Activated effector memory CD4-positive, alpha-beta T cell treated with Interleukin-2 at 50 U/mL for 16 hours (primary cell): ENCODE results near the gene SRGAP1.
"Not testable (repeated sequence)": the region's sequence is repeated elsewhere in the genome, so short reads cannot be mapped to it uniquely, and the experiment has no call there.

Experiments used
- DNase-seq: peaks from one replicate; pipeline ENCODE4 v3.0.0-alpha.2; 2020

Gene SRGAP1

DNA sequence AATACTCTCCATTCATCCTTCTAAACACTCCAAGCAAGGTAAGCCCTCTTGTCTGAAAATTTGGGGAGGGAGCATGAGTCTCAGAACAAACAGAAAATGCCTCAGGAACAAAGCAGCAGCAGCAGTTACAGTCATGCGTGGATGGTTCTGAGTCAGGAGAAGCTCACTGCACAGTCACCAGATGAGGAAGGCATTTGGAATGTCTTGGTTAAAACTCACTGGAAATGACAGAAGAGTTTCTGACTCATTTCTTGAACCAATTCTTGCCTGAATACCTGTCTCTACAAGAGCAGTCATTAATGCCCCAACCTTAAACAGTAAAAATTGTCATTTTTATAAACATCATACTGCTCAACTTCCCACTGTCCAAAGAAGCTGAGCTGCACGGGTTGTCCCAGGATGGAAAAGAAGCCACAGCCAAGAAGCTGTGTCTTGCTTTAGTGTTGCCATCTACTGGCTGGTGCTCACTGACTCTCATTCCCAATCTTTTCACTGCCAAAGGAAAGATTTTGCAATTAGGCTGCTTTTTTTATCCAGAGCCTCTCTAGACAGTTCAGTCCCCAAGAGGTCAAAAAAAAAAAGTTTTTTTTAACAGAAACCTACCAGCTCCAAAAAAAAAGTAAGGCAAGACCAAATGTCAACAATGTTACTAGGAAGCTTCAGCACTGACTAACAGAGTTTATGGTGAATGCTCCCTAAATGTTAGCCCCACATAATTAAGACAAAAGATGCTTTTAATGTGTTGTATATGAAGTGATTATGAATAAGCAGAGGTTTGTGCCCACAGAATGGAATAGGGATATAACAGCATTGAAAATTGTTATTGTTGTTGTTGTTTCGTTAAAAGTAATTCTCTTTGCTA, 337.2 kb downstream of the SRGAP1 start:
- no peak for DNase-seq

DNA sequence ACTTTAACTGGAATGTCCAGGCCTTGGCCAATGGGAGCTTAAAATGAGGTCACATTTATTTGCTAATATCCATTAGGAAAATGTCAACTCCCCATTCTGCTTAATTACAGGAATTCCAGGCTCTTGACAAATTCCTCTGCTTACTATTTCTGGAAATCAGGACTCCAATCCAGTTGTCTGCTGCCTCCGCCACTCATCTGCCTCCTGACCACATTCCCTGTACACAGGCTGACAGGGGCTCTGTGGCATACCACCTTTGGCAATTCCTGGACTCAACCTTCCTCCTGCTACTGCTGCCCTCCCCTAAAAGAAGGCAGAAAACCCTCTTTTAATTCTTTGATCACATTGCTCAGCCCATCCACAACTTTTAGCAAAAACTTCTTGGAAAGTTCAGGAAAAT, 339.7 kb downstream of the SRGAP1 start:
- no peak for DNase-seq

DNA sequence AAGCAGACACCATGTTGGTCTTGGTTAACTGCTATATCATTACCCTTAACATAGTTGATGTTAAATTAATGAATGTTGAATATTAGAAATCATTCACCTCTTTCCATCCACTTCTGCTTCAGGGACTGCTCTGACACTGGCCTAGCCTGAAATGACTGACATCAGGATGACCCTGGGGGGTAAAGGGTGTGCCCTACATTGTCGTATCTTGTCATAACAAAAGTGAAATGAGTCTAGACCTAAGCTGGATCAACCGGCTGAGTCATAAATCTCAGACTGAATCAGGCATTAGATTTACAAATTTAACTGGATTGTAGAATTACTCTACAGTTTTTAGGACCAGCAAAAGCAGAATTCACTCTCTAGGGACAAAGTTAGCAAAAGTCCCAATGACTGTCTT, 342.3 kb downstream of the SRGAP1 start:
- DNase-seq: no peak

DNA sequence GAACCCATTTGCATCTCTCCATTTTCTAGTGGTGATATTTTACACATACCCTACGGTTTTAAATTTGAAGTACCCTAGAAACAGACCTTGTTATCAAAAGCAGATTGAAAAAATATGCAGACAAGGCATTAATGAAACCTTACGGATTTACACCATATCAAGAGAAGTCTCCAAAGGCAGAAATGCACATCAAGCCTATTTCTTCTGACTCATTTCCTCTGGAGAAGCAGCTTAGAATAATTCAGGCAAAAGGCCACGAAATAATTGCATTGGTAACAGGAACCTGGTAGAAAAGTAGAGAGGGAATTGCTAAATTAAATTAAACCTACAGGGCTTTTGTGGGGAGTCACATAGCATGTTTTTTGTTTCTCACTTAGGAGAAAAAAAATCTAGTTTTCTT, 342.9 kb downstream of the SRGAP1 start:
- DNase-seq: no peak

DNA sequence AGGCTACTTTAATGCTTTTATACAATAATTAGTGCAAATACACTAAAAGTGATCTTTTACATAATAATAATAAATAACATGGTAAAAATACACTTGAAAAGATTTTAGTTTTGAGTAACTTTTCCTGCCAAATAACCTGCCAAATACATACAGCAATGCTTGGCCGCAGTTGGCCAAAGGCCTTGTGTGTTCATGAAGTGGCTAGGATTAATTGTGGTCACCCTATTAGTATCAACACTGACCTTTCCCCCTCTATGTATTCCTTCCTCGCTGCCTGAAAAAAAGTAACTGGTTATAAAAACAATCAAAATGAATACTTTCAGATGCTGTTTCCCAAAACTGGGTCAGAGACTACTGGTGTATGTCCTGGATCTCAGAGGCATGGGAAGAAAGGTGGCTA, 343.3 kb downstream of the SRGAP1 start:
- DNase-seq: no peak

DNA sequence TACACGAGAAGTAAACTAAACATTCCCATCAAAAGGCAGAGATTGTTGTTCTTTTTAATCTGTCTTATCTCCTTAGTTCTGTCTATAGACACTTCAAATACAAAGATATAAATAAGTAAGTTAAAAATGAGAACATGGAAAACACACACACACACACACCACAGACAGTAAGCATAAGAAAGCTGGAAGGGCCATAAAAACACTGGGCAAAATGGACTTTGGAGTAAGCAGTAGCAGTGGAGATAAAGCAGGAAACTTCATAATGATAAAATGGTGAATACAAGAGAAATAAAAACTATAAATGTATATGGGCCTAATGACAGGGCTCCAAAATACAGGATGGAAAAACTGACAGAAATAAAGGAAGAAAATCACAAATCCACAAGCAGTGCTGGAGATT, 345.0 kb downstream of the SRGAP1 start:
- no peak for DNase-seq

DNA sequence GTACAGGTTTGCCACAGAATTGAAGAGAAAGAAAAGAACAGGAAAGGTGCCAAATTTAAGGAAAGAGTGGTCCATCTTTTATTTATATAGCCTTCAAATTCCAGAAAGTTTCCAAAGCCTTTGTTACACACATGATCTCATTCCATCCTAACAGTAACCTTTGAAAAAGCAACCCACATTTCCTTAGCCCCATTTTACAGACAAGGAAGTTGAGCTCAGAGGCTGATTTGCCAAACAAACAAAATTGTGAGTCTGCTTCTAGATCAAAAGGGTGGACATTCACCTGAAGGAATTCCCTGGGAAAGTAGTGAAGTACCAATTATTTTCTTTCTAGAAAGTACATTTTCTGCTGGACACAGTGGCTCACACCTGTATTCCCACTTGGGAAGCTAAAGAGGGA, 345.6 kb downstream of the SRGAP1 start:
- DNase-seq: no peak

DNA sequence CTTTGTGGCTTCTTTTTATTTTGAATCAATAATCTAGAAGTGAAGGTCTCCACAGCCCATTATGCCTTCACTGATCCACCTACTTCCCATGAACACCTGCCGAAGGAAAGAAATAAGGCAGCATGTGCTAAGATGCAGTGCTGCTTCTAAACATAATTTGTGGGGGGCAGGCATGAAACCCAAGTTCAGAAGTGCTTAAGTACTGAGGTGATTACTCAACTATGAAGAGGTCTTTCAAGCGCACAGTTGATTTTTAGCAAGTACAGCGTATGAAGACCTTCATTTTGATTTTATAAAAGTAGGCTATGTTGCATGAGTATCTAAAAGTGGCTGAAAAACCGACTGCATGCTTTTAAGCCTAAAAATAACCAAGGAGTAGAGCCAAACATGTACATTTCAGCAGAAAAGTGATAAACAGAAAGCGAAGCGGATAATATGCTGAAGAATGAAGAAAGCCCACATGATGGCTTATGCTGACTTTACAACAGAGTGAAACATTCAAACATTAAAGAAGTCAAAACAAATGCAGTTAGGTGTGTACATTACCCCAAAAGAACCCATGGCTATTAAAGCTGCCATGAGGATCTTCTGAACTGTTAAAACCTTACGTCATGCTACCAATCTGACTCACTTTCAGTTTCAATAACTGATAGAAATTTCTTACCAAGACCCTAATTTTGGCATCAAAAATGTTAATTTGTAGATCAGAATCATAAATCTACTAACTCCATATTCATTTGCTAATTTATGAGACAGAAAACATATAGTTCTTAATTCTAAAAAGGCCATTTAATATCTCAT, 348.3 kb downstream of the SRGAP1 start:
- no peak for DNase-seq

DNA sequence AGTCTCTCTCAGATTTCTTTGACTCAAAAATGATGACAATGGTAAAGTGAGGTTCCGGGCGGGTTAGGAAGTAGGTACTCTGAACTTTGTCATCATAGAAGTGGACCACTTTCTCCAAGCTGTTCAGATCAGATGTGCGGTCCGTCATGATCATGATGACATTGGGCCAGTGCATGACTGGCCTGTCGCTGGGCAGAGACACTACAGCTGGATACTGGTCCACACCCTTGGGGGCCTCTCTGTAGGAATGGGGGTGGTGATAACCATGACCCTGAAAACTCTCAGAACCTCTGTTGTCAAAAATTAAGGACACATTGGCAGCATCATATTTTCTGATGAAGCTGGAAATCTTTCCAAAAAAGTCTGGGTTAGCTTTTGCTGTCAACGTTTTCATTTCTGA, 349.4 kb downstream of the SRGAP1 start:
- DNase-seq: no peak

DNA sequence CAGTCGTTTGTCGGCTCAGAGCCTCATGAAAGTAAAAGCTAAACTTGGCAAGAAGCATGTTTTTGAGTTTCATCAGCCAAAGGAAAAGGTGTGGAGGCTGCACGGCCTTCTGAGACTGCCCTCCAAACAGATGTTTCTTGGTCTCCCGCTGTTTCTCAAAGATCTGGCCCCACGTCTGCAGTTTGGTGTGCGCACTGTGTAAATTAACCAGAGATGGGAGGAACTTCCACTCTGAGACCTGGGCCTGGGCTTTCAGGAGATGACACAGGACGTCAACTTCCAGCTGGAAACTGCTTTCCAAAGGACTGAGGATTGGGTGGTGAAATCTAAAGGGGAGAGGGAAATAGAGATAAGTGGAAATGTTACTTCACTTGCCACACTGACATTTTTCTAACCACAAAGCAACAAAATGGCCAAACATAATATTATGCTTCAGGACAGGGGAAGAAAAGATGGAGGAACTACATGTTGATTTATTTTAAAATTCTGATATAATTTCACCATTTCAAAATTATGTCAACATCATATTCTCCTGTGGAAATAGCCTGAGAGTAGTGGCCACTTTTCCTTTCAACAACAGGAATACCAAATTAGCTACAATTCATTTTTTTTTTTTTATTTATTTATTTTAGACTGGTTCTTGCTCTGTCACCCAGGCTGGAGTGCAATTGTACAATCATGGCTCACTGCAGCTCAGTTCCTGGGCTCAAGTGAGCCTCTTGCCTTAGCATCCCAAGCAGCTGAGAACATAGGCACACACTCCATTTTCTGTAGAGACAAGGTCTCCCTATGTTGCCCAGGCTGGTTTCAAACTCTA, 350.0 kb downstream of the SRGAP1 start:
- DNase-seq: no peak

DNA sequence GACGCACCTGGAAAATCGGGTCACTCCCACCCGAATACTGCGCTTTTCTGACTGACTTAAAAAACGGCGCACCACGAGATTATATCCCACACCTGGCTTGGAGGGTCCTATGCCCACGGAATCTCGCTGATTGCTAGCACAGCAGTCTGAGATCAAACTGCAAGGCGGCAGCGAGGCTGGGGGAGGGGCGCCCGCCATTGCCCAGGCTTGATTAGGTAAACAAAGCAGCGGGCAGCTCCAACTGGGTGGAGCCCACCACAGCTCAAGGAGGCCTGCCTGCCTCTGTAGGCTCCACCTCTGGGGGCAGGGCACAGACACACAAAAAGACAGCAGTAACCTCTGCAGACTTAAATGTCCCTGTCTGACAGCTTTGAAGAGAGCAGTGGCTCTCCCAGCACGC, 351.3 kb downstream of the SRGAP1 start:
- DNase-seq: not testable (repeated sequence)

DNA sequence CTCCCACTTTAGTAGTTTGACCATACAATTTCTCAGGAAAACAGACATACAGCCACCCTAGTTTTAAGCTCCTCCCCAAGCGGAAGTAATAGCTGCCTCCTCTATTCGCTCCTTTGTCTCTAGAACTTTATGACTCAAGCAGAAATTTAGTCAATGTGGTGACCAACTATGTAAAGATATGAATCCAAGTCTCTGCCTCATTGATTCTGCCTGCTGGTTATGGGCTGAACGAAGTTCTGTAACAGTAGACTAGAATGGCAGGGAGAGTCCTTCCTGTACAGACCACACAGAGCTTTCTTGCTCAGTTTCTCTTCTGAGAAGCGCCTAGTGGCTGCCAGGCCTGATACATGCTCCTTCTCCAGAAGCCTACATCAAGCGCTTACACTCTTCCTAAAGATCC, 358.5 kb downstream of the SRGAP1 start:
- DNase-seq: no peak

DNA sequence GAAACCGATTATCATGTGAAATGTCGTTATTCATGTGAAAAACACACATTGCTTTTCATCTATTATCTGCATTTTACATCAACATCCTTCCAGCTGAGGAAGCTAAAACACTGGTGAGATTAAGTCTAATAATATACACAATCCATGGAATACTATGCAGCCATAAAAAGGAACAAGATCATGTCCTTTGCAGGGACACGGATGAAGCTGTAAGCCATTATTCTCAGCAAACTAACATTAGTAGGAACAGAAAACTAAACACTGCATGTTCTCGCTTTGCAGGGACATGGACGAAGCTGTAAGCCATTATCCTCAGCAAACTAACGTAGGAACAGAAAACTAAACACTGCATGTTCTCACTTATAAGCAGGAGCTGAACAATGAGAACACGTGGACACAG, 359.3 kb downstream of the SRGAP1 start:
- no peak for DNase-seq

DNA sequence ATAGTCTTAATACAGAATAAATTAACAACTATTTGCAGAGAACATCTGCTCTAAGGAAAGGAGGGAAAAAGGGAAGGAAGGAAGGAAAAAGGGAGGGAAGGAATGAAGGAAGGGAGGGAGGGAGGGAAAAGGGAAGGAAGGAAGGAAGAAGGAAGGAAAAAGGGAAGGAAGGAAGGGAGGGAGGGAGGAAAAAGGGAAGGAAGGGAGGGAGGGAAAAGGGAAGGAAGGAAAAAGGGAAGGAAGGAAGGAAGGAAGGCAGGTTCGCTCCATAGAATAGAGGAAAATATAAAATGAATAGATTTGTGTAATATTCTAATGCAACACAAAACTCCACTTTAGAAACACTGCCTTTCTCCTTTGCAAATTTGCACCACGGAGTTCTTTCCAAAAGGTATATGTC, 361.0 kb downstream of the SRGAP1 start:
- no peak for DNase-seq

DNA sequence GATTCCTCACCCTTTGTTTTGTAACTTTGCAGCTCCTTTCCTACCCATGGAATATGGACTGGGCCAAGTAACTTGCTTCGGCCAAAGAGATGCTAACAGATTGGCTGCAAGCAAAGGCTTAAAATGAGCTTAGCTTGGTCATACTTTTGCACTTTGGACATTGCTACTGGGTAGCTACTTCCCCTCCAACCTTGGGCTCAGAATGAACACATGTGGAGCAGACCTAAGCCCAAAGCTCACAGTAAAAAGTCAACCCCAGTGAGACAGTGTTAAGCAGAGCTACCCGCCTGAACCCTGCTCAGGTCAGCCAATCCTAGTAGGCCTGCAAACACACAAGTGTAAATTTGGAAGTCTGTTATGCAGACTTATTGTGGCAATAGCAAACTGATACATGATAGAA, 363.0 kb downstream of the SRGAP1 start:
- no peak for DNase-seq
